GM19023 (cell line): ENCODE measurements around the gene HMGXB4.

Experiments used
- ATAC-seq: cut with Tn5 transposase; IDR thresholded peaks from one replicate; pipeline ENCODE4 v1.9.1; 2021; ENCODE audit warnings: mild to moderate bottlenecking, moderate library complexity; ENCODE audit not compliant: unreplicated experiment

HMGXB4 gene

GRCh38 chr22:35253946-35254345 lies 3.3 kb upstream of the HMGXB4 start:
- ATAC-seq, result no peak

- no peak for ATAC-seq
Observed at GRCh38 chr22:35257002-35257320, 332 bp upstream of the HMGXB4 start.

- ATAC-seq, result no peak
Observed at GRCh38 chr22:35258191-35258988, 1.1 kb downstream of the HMGXB4 start.

- no peak for ATAC-seq
Observed at GRCh38 chr22:35264986-35265385, 7.7 kb downstream of the HMGXB4 start.

- ATAC-seq, result no peak
Observed at GRCh38 chr22:35266277-35266676, 9.0 kb downstream of the HMGXB4 start.

- no peak for ATAC-seq
Observed at GRCh38 chr22:35269630-35270029, 12.3 kb downstream of the HMGXB4 start.

- no peak for ATAC-seq
Observed at GRCh38 chr22:35274154-35274871, 17.0 kb downstream of the HMGXB4 start.

- no peak for ATAC-seq
Observed at GRCh38 chr22:35275580-35275979, 18.3 kb downstream of the HMGXB4 start.

GRCh38 chr22:35276019-35276418 lies 18.7 kb downstream of the HMGXB4 start:
- ATAC-seq, result no peak

GRCh38 chr22:35288116-35288515 lies 30.8 kb downstream of the HMGXB4 start:
- ATAC-seq, result no peak

GRCh38 chr22:35292786-35293185 lies 35.5 kb downstream of the HMGXB4 start:
- ATAC-seq, result no peak

- no peak for ATAC-seq
Observed at GRCh38 chr22:35296051-35296450, 38.8 kb downstream of the HMGXB4 start.

- ATAC-seq, result peak; percentile 15
Observed at GRCh38 chr22:35299217-35299672, 42.0 kb downstream of the HMGXB4 start.

- ATAC-seq, result peak; percentile 96
Observed at GRCh38 chr22:35299673-35300499, 42.6 kb downstream of the HMGXB4 start, which contains the start of gene TOM1. Gene TOM1, plus strand, starts transcription at chr22:35299894. Its CDS starts 35 bp downstream, at chr22:35299929.

GRCh38 chr22:35301372-35301874 lies 44.1 kb downstream of the HMGXB4 start:
- no peak for ATAC-seq

- no peak for ATAC-seq
Observed at GRCh38 chr22:35303029-35303624, 45.8 kb downstream of the HMGXB4 start.

- ATAC-seq, result no peak
Observed at GRCh38 chr22:35305525-35306070, 48.3 kb downstream of the HMGXB4 start.

GRCh38 chr22:35306350-35306967 lies 49.2 kb downstream of the HMGXB4 start:
- ATAC-seq, result no peak

GRCh38 chr22:35307372-35307771 lies 50.1 kb downstream of the HMGXB4 start:
- no peak for ATAC-seq

- ATAC-seq, result no peak
Observed at GRCh38 chr22:35307892-35308291, 50.6 kb downstream of the HMGXB4 start.
